HEK293 (cell line): ENCODE results near the gene DIP2B.

Experiments used
- ATF2 ChIP-seq: fragments of 450-650 bp; formaldehyde crosslinking; IDR thresholded peaks from 2 replicates; pipeline ENCODE4 v1.5.1; 2016; ENCODE audit warnings: missing biosample characterization, missing genetic modification characterization, low read depth
- CTCF ChIP-seq: fragments of 450-650 bp; formaldehyde crosslinking; IDR thresholded peaks from 2 replicates; pipeline ENCODE4 v1.5.1; 2016; ENCODE audit warnings: missing biosample characterization, missing genetic modification characterization
- GLI2 ChIP-seq: fragments of 450-650 bp; formaldehyde crosslinking; IDR thresholded peaks from 2 replicates; pipeline ENCODE4; 2017; ENCODE audit warnings: missing biosample characterization, missing genetic modification characterization, low read depth, borderline replicate concordance
- PRDM1 ChIP-seq: fragments of 450-650 bp; formaldehyde crosslinking; IDR thresholded peaks from 2 replicates; pipeline ENCODE4; 2016; ENCODE audit warnings: missing biosample characterization, missing genetic modification characterization
- TCF7L2 ChIP-seq: IDR thresholded peaks from 2 replicates; pipeline ENCODE4 v1.6.1; 2011; ENCODE audit warnings: low read depth, mild to moderate bottlenecking, inconsistent platforms, low read length, moderate library complexity, borderline replicate concordance
- ZBTB7A ChIP-seq: fragments of 450-650 bp; formaldehyde crosslinking; IDR thresholded peaks from 2 replicates; pipeline ENCODE4 v1.5.1; 2016; ENCODE audit warnings: low read depth, missing biosample characterization, missing genetic modification characterization
- ZFP41 ChIP-seq: fragments of 450-650 bp; formaldehyde crosslinking; IDR thresholded peaks from 2 replicates; pipeline ENCODE4 v1.5.1; 2016; ENCODE audit warnings: missing biosample characterization, missing genetic modification characterization, borderline replicate concordance
- ZNF274 ChIP-seq, 2 experiments: fragments of 200-500 bp in 1 of 2; fragments of 450-650 bp in 1 of 2; sonication (Bioruptor generic) in 1 of 2; formaldehyde crosslinking in 1 of 2; IDR thresholded peaks; 2 replicates each; pipeline versions ENCODE4 v1.5.1 to v1.6.1; 2014 to 2016; ENCODE audit warnings: borderline replicate concordance in 1 of 2, inconsistent platforms in 1 of 2, low read length in 1 of 2, missing biosample characterization in 1 of 2, missing genetic modification characterization in 1 of 2
- ZNF311 ChIP-seq: fragments of 450-650 bp; formaldehyde crosslinking; IDR thresholded peaks from 2 replicates; pipeline ENCODE4 v1.5.1; 2017; ENCODE audit warnings: missing biosample characterization, missing genetic modification characterization, borderline replicate concordance
- ZNF558 ChIP-seq: fragments of 450-650 bp; formaldehyde crosslinking; IDR thresholded peaks from 2 replicates; pipeline ENCODE4 v1.5.1; 2016; ENCODE audit warnings: missing biosample characterization, missing genetic modification characterization
- ZNF830 ChIP-seq: fragments of 450-650 bp; IDR thresholded peaks from 2 replicates; pipeline ENCODE4 v1.5.0; 2018; ENCODE audit warnings: missing biosample characterization, missing genetic modification characterization, low read depth, mild to moderate bottlenecking, moderate library complexity
- TF ChIP-seq, protein P1 (sequence below): fragments of 450-650 bp; formaldehyde crosslinking; optimal IDR thresholded peaks from 2 replicates; pipeline ENCODE3; 2016; ENCODE audit warnings: missing biosample characterization, mild to moderate bottlenecking, missing genetic modification characterization

GRCh38 chr12:50557421-50557820 lies 52.6 kb downstream of the DIP2B start:
- TF ChIP-seq ZFP41 = no peak
- TF ChIP-seq, protein P1, sequence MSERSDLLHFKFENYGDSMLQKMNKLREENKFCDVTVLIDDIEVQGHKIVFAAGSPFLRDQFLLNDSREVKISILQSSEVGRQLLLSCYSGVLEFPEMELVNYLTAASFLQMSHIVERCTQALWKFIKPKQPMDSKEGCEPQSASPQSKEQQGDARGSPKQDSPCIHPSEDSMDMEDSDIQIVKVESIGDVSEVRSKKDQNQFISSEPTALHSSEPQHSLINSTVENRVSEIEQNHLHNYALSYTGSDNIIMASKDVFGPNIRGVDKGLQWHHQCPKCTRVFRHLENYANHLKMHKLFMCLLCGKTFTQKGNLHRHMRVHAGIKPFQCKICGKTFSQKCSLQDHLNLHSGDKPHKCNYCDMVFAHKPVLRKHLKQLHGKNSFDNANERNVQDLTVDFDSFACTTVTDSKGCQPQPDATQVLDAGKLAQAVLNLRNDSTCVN (tag by site-specific recombination) = no peak
- TF ChIP-seq ZBTB7A = no peak
- TF ChIP-seq CTCF = no peak
- no peak for TF ChIP-seq PRDM1
- TF ChIP-seq ATF2 = no peak
- TF ChIP-seq GLI2 (tag by site-specific recombination) = no peak
- TF ChIP-seq TCF7L2 = no peak
- no peak for TF ChIP-seq ZNF558 (tag by site-specific recombination)
- TF ChIP-seq ZNF830 = no peak
- TF ChIP-seq ZNF274 (IDR thresholded peaks at IDR 0.05; ENCODE audit: low read length) = no peak
- TF ChIP-seq ZNF274 (tag by site-specific recombination; IDR thresholded peaks at IDR 0.05; ENCODE audit: borderline replicate concordance) = no peak
- TF ChIP-seq ZNF311 = no peak
